ENCODE measurements around the gene COL4A2. TPM values are rescaled to one million over a fixed set of nuclear protein-coding genes. Genes with fewer than 3 reads are reported as not detected.
A peak's percentile ranks its signal among the peaks of the same experiment; 100 is the strongest.
"Not testable (repeated sequence)": the region's sequence is repeated elsewhere in the genome, so short reads cannot be mapped to it uniquely, and the experiment has no call there.

The COL4A2 gene
- total RNA-seq, 1 donor from 2014 or later = 126 TPM

GRCh38 chr13:110382229-110382628 lies 75.1 kb downstream of the COL4A2 start:
- ATAC-seq (no peak), DNase-seq (no peak)
- intact Hi-C loops (cut with micrococcal nuclease) = no loop called here

DNA sequence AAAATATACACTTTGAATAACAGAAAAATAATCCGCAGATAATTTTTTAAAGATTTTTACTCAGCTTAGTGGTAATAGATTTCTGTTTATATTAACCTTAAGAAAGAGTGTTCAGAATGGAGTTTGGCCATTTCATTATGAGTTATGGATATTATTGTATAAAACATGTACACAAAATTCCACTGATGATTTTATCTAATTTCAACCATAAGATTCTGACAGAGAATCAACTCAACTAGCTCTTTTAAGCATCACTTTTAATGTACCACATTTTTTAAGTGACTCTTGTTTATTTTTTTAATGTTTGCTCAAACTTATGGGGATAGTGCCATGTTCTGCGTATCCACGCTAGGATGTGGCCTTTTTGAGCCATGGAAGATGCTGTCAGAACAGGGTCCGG lies 75.7 kb downstream of the COL4A2 start:
- DNase-seq (no peak), ATAC-seq (no peak)
- intact Hi-C loops (cut with micrococcal nuclease) = no loop called here

- peak; percentile 71 for DNase-seq
- ATAC-seq = peak; percentile 71
- intact Hi-C loops (cut with micrococcal nuclease) = no loop called here
These were observed 80.5 kb downstream of the COL4A2 start for GRCh38 chr13:110387451-110388107.

- ATAC-seq (peak; percentile 73), DNase-seq (peak; percentile 64)
- intact Hi-C loops (cut with micrococcal nuclease) = no loop called here
These were observed 81.2 kb downstream of the COL4A2 start for GRCh38 chr13:110388108-110388943.

GRCh38 chr13:110390567-110390966 lies 83.5 kb downstream of the COL4A2 start:
- no peak for ATAC-seq
- intact Hi-C loops (cut with micrococcal nuclease) = no loop called here
- no peak for DNase-seq

DNA sequence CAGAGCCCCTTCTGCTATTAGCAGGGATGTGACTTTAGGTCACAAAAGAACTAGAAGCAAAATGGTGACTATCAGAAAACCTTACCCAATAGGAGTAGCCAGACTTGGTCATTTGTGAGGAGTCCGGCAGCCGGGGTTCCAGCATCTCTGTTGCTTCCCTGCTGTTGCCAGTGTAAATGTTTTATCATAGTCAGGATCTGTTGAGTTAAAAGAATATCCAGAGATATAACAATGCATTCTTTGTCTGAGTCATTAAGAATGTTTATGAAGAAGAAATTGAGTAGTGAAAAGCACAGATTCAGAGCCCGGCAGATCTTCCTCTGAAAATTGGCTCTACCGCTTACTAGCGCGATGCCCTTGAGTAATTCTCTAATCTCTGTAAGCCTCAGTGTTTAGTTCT lies 84.2 kb downstream of the COL4A2 start:
- DNase-seq = no peak
- ATAC-seq = no peak
- intact Hi-C loops (cut with micrococcal nuclease) = no loop called here

DNA sequence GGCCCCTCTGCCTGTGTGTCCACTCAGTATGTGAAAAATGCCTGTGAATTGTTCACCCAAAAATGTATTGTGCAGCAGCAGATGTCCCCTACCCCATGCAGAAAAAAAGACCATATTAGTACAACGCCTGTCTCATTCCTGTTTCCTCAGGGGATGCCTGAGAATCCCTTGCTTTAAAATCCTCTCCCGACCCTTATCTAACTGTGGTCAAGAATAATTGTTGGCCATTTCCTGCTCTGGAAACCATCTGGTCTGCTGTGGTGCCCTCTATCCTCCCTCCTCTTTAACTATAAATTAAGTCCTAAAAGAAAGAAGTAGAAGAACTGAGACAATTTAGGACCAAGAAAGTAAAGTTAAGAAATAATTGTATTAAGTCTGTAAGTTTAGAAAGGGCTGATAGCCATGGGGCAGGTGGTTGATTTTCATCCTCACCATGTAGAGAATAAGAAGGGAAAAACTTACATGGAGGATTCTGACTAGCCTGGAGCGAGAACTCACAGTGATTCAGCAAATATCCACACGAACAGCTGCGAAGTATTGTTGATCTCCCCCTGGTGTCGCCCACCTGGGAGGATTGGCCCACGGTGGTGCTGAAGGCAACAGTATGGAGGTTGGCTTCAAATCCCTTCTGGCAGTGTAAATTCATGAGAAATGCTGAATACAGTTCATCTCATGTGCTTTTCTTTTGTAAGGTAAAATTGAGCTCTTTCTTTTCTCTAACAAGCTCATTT lies 85.6 kb downstream of the COL4A2 start:
- no peak for DNase-seq
- ATAC-seq = no peak
- intact Hi-C loops (cut with micrococcal nuclease) = no loop called here

DNA sequence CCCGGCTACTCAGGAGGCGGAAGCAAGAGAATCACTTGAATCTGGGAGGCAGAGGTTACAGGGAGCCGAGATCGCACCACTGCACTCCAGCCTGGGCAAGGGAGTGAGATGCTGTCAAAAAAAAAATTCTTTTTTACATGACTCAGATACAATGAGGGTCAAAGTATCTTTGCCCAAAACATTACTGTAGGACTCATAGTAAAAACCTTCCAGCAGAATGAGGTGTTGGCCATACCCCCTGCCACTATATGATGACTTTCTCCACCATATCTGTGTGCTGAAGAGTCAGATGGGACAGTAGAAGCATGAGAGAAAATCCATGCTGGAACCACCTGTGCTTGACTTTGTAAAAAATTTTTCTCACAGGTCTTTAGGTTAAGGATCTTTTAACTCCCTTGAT lies 86.7 kb downstream of the COL4A2 start:
- intact Hi-C loops (cut with micrococcal nuclease) = no loop called here
- ATAC-seq (no peak), DNase-seq (no peak)

- no peak for ATAC-seq
- DNase-seq = no peak
- intact Hi-C loops (cut with micrococcal nuclease) = no loop called here
These were observed 87.3 kb downstream of the COL4A2 start for GRCh38 chr13:110394371-110394841.

DNA sequence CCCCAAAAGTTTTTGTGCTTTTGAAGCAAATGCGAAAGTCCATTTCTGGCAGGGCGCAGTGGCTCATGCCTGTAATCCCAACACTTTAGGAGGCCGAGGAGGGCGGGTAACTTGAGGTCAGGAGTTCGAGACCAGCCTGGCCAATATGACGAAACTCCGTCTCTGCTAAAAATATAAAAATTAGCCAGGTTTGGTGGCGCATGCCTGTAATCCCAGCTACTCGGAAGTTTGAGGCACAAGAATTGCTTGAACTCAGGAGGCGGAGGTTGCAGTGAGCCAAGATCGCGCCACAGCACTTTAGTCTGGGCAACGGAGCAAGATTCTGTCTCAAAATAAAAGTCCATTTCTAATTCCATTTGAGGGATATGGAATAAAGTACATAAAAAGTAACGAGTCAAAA lies 88.5 kb downstream of the COL4A2 start:
- intact Hi-C loops (cut with micrococcal nuclease); DNase-seq; ATAC-seq: not testable (repeated sequence)

GRCh38 chr13:110396476-110396875 lies 89.4 kb downstream of the COL4A2 start:
- ATAC-seq = no peak
- intact Hi-C loops (cut with micrococcal nuclease) = no loop called here
- DNase-seq = no peak

GRCh38 chr13:110396913-110397381 lies 89.9 kb downstream of the COL4A2 start:
- intact Hi-C loops (cut with micrococcal nuclease) = no loop called here
- peak; percentile 91 for DNase-seq
- peak; percentile 93 for ATAC-seq

DNA sequence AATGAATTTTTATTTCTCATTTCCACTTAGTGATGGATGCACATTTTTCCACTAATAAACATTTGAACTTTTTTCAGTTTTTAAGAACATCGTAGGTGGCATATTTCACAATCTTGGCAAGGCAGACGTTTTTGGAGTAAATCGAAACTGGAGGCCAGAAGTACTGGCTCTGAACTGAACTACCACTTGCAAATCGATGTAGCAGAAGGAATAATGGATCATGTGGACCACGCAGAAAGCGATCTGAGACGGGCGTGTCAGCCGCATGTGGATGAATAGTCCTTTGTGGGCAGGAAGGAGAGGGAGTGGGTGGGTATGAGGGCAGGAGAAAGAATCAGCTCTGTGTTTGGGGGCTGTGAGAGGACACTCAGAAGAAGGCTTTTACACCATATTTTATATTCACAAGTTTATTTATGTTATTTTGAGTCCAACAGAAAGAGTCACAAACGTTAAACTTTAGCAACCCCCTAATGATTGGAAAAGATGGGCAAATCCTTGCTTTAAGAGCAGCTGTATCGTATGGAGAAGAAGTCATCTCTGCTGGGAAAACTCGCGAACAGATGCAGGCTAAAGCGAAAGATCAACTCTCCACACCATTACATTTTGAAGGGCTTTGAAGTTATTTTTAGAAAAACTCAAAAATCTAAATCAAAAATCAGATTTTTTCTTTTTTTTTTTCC lies 90.5 kb downstream of the COL4A2 start:
- ATAC-seq (peak; percentile 56), DNase-seq (no peak)

GRCh38 chr13:110398564-110399507 lies 91.8 kb downstream of the COL4A2 start:
- intact Hi-C loops (cut with micrococcal nuclease) = no loop called here
- DNase-seq (no peak), ATAC-seq (no peak)

More for the DNA sequence above, 90.5 kb downstream of the COL4A2 start:
- intact Hi-C loops (cut with micrococcal nuclease) = no loop called here

GRCh38 chr13:110399801-110400200 lies 92.7 kb downstream of the COL4A2 start:
- ATAC-seq (no peak), DNase-seq (no peak)
- intact Hi-C loops (cut with micrococcal nuclease) = no loop called here

DNA sequence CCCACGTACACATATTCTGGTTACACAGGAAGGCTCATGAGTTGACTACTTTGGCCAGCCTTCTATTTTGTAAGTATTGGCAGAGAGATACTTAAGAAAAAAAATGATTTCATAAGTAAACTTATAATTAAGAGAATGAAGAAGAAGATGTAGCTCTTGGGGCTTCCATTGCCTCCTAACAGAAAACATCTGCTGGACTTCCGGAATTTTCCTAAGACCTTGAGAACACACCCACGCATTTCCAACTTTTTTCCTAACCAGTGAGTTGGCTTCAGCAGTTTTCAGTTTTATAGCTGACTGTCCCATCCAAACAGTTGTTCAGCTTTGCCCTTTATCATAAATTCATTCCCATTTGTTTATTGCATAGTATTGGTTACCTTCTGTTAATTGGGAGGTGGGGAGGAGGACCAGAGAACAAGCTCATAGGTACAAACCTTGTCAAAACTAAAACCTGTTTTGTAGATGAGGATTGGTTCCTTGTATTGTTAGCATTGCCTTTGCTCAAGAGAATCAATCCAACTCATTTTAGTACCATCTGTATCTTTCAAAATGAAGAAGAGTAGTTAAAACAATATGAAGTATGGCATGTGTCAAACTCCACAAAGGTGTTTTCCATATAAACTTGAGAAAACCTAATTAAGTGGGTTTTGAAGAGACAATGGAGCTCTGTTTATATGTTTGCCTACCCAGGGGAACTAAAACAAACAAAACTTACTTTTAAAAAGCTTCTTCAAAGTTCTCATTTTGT lies 93.9 kb downstream of the COL4A2 start:
- ATAC-seq (peak; percentile 32), DNase-seq (no peak)
- intact Hi-C loops (cut with micrococcal nuclease) = no loop called here

DNA sequence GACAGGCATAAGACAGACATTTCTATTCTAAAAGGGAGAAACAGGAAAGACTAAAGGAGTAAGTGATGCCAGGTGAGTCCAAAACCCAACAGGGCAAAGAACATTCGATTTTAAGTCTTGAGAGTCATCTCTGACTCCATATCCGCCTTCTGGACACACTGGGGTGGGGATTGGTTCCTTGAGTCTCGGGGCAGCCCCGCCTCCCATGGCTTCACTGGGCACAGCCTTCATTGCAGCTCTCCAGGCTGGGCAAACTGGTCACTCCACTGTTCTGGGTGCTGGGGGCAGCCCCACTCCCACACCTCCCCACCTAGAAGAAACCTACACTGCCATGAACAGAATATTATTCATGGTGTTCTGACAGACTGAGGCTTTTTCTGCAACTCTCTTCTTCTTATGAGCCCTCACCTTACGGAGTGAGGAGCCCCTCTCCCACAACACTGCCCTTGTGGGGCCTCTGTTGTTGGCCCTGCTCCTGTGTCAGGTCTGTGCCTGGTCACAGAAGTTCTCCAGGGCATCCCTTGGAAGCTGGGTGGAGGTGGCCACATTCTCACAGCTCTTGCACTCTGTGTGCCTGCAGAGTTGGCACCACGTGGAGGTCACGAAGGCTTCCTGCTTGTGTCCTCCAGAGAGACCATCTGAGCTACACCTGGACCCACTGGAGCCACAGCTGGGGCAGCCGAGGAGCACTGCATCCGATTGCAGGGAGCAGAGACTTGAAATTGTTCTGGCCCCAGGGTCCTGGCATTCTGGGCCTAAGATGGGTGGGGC lies 95.4 kb downstream of the COL4A2 start:
- intact Hi-C loops (cut with micrococcal nuclease) = no loop called here
- ATAC-seq (no peak), DNase-seq (no peak)

Measured in left ventricle myocardium superior (tissue), 1 donor.